Natural killer cell (primary cell): ENCODE results near the gene NIT1. TPM values are rescaled to one million over a fixed set of nuclear protein-coding genes. Genes with fewer than 3 reads are reported as not detected.

Experiments used
- ATAC-seq, 3 donors: fragments of 150-1000 bp in 2 of 3; fragments of 200-7000 bp in 1 of 3; cut with Tn5 transposase; 1 replicate in 1 of 3; 2 replicates in 2 of 3; pipeline ENCODE4 v1.10.0; 2021; ENCODE audit warnings: mild to moderate bottlenecking in 2 of 3, moderate library complexity in 2 of 3
- DNase-seq, 2 donors: peaks; one replicate each; pipeline versions ENCODE4 v3.0.0 to v3.0.0-alpha.2; 2013 to 2021; ENCODE audit warnings: mixed read lengths in 1 of 2
- H3K27ac ChIP-seq: one replicate; pipeline ENCODE4 v1.5.1; 2013; ENCODE audit warnings: mild to moderate bottlenecking, low read length
- H3K27me3 ChIP-seq: one replicate; pipeline ENCODE4 v1.6.1; 2013; ENCODE audit warnings: low read length; ENCODE audit not compliant: control insufficient read depth, insufficient read depth
- H3K36me3 ChIP-seq: one replicate; pipeline ENCODE4 v1.6.1; 2013; ENCODE audit warnings: low read length; ENCODE audit not compliant: control insufficient read depth, insufficient read depth
- H3K4me1 ChIP-seq: one replicate; pipeline ENCODE4 v1.6.1; 2013; ENCODE audit warnings: low read length; ENCODE audit not compliant: control insufficient read depth, insufficient read depth
- H3K4me3 ChIP-seq: one replicate; pipeline ENCODE4 v1.5.1; 2013; ENCODE audit warnings: low read length
- H3K9me3 ChIP-seq: one replicate; pipeline ENCODE4 v1.6.1; 2013; ENCODE audit warnings: low read length; ENCODE audit not compliant: control insufficient read depth, insufficient read depth
- H3K27ac Mint-ChIP-seq, 2 donors: one replicate each; pipeline ENCODE4 v1.8.0; 2022; ENCODE audit warnings: mild to moderate bottlenecking in 2 of 2, mixed read lengths in 2 of 2, moderate library complexity in 1 of 2
- H3K27me3 Mint-ChIP-seq, 2 donors: one replicate each; pipeline ENCODE4 v1.8.0; 2022; ENCODE audit warnings: low read depth in 2 of 2, mixed read lengths in 2 of 2
- H3K36me3 Mint-ChIP-seq: one replicate; pipeline ENCODE4 v1.8.0; 2022; ENCODE audit warnings: mixed read lengths
- H3K4me1 Mint-ChIP-seq, 2 donors: one replicate each; pipeline ENCODE4 v1.8.0; 2022; ENCODE audit warnings: mixed read lengths in 2 of 2
- H3K4me3 Mint-ChIP-seq: one replicate; pipeline ENCODE4 v1.8.0; 2022; ENCODE audit warnings: mild to moderate bottlenecking, moderate library complexity, mixed read lengths
- H3K9me3 Mint-ChIP-seq, 2 donors: one replicate each; pipeline ENCODE4 v1.8.0; 2022; ENCODE audit warnings: mixed read lengths in 2 of 2
- CTCF ChIP-seq: fragments of 200-600 bp; IDR thresholded peaks from one replicate; pipeline ENCODE4 v1.8.0; 2022; ENCODE audit warnings: antibody characterized with exemption
- WGBS: methylation state at CpG from one replicate; pipeline ENCODE4 v1.1.7; 2013; ENCODE audit warnings: missing lambda C conversion rate; ENCODE audit not compliant: insufficient coverage; 5-methylcytosine and 5-hydroxymethylcytosine counted together
- intact Hi-C: fragments of 100-400 bp; cut with micrococcal nuclease; formaldehyde crosslinking; loops from one replicate; pipeline ENCODE4 v1.14.2; 2022
- total RNA-seq, 4 donors: library from RNA; stranded (reverse); fragments of 120-200 nt in 1 of 4; gene quantifications; one replicate each; pipeline versions ENCODE4 v1.2.3 to v1.2.4, GENCODE V29; 2013 to 2022

Gene NIT1
- total RNA-seq, 3 donors from 2014 or later (not counting 1 experiment from before 2014, with no cell fraction given) = 26.5 to 31.7 (median 31.6) TPM

- intact Hi-C loops = no loop called here
- no peak for TF ChIP-seq CTCF
- 97% methylated on average over 6 of the region's 6 CpGs for WGBS
Measured at GRCh38 chr1:161122967-161123366, 5.1 kb downstream of the NIT1 start.

GRCh38 chr1:161127649-161128048, 9.7 kb downstream of the NIT1 start:
- no peaks in the 10 kb centered on the region for H3K9me3 Mint-ChIP-seq
- H3K4me3 Mint-ChIP-seq = no peak overlapping the region
- Histone ChIP-seq H3K27ac (no peak overlapping the region), H3K36me3 (peaks cover 31% of the 10 kb centered on the region), H3K4me3 (no peak overlapping the region), H3K4me1 (peaks cover 9% of the 10 kb centered on the region), H3K9me3 (no peaks in the 10 kb centered on the region), H3K27me3 (no peaks in the 10 kb centered on the region)
- ATAC-seq (no peak), DNase-seq (no peak)
- no peaks in the 10 kb centered on the region for H3K27me3 Mint-ChIP-seq
- TF ChIP-seq CTCF = no peak
- H3K27ac Mint-ChIP-seq = peak overlapping the region; percentile 11 to 22
- H3K4me1 Mint-ChIP-seq = peaks cover 33 to 46% of the 10 kb centered on the region in 2 donors
- 88% methylated on average over 1 of the region's 2 CpGs for WGBS
- intact Hi-C loops = no loop called here
- peaks cover 8% of the 10 kb centered on the region for H3K36me3 Mint-ChIP-seq

More at GRCh38 chr1:161122967-161123366, 5.1 kb downstream of the NIT1 start:
- no peak for ATAC-seq
- Mint-ChIP-seq H3K4me1 (peaks cover 36 to 44% of the 10 kb centered on the region in 2 donors), H3K27me3 (no peaks in the 10 kb centered on the region), H3K36me3 (peaks cover 15% of the 10 kb centered on the region), H3K9me3 (no peaks in the 10 kb centered on the region), H3K27ac (no peak overlapping the region), H3K4me3 (no peak overlapping the region)
- Histone ChIP-seq H3K27me3 (no peaks in the 10 kb centered on the region), H3K27ac (no peak overlapping the region), H3K36me3 (peaks cover 54% of the 10 kb centered on the region), H3K9me3 (no peaks in the 10 kb centered on the region), H3K4me3 (no peak overlapping the region), H3K4me1 (peaks cover 20% of the 10 kb centered on the region)
- no peak for DNase-seq

GRCh38 chr1:161128591-161129420, 10.9 kb downstream of the NIT1 start:
- intact Hi-C loops = no loop called here
- Mint-ChIP-seq H3K36me3 (peaks cover 8% of the 10 kb centered on the region), H3K4me3 (no peak overlapping the region), H3K9me3 (no peaks in the 10 kb centered on the region), H3K4me1 (peaks cover 33 to 46% of the 10 kb centered on the region in 2 donors), H3K27ac (no peak overlapping the region), H3K27me3 (no peaks in the 10 kb centered on the region)
- H3K4me3 ChIP-seq = no peak overlapping the region
- no peaks in the 10 kb centered on the region for H3K9me3 ChIP-seq
- peaks cover 17% of the 10 kb centered on the region for H3K4me1 ChIP-seq
- no peak for TF ChIP-seq CTCF
- 89% methylated on average over 3 of the region's 4 CpGs for WGBS
- H3K27me3 ChIP-seq = no peaks in the 10 kb centered on the region
- DNase-seq (no peak), ATAC-seq (no peak)
- peaks cover 22% of the 10 kb centered on the region for H3K36me3 ChIP-seq
- H3K27ac ChIP-seq = no peak overlapping the region
